Measurements from ENCODE around the gene CWC27. TPM values are rescaled to one million over a fixed set of nuclear protein-coding genes. Genes with fewer than 3 reads are reported as not detected.

Gene CWC27
- total RNA-seq, 1 experiment from 2014 or later, result 42.7 TPM

- H3K4me1 Mint-ChIP-seq, result no peaks in the 10 kb centered on the region
- ChIA-PET POLR2A (no interaction called here), CTCF (interaction anchor here (0.6 to 1.8 kb wide), 2 partner anchors 12 to 339 kb away, joined by 3 to 7 read pairs; no protein-coding TSS in a partner anchor)
- H3K27me3 Mint-ChIP-seq (ENCODE audit: low read depth), result no peaks in the 10 kb centered on the region
- DNase-seq (ENCODE audit: low spot score) (no peak), ATAC-seq (no peak)
- peaks cover 6% of the 10 kb centered on the region for H3K9me3 Mint-ChIP-seq
- no peaks in the 10 kb centered on the region for H3K36me3 Mint-ChIP-seq
- H3K27ac Mint-ChIP-seq, result no peak overlapping the region
- TF ChIP-seq GTF2I (CRISPR knock-in tag; conservative IDR thresholded peaks at IDR 0.05) (no peak), ZBTB43 (CRISPR knock-in tag; IDR thresholded peaks at IDR 0.05) (no peak), CTCF (IDR thresholded peaks at IDR 0.05) (no peak), ARID4B (CRISPR knock-in tag; IDR thresholded peaks at IDR 0.05; ENCODE audit: borderline replicate concordance) (no peak), ZNF396 (CRISPR knock-in tag; IDR thresholded peaks at IDR 0.05; ENCODE audit: borderline replicate concordance) (no peak), TP53 (CRISPR knock-in tag; IDR thresholded peaks at IDR 0.05) (no peak), ATF2 (CRISPR knock-in tag; IDR thresholded peaks at IDR 0.05; ENCODE audit: borderline replicate concordance, low read depth) (no peak), CREM (CRISPR knock-in tag; IDR thresholded peaks at IDR 0.05) (no peak), NFE2L1 (CRISPR knock-in tag; IDR thresholded peaks at IDR 0.05) (no peak)
- no peak overlapping the region for H3K4me3 Mint-ChIP-seq
Measured at GRCh38 chr5:65050140-65050539, 281.4 kb downstream of the CWC27 start.

- no peaks in the 10 kb centered on the region for H3K4me1 Mint-ChIP-seq
- no peak overlapping the region for H3K4me3 Mint-ChIP-seq
- peaks cover 6% of the 10 kb centered on the region for H3K9me3 Mint-ChIP-seq
- CTCF ChIA-PET, result interaction anchor here (1.8 kb wide), 1 partner anchor 13 kb away, joined by 7 read pairs; no protein-coding TSS in a partner anchor
- POLR2A ChIA-PET, result no interaction called here
- no peaks in the 10 kb centered on the region for H3K36me3 Mint-ChIP-seq
- H3K27me3 Mint-ChIP-seq (ENCODE audit: low read depth), result no peaks in the 10 kb centered on the region
- DNase-seq (ENCODE audit: low spot score) (no peak), ATAC-seq (no peak)
- no peak overlapping the region for H3K27ac Mint-ChIP-seq
- TF ChIP-seq ERG (CRISPR knock-in tag; IDR thresholded peaks at IDR 0.05), result no peak
- TF ChIP-seq NFYB (CRISPR knock-in tag; conservative IDR thresholded peaks at IDR 0.05; ENCODE audit: low read depth), result no peak
- no peak for TF ChIP-seq ZNF671 (CRISPR knock-in tag; IDR thresholded peaks at IDR 0.05)
- no peak for TF ChIP-seq PRDM15 (CRISPR knock-in tag; IDR thresholded peaks at IDR 0.05)
- TF ChIP-seq ZNF121 (CRISPR knock-in tag; IDR thresholded peaks at IDR 0.05), result no peak
- no peak for TF ChIP-seq SMAD3 (CRISPR knock-in tag; IDR thresholded peaks at IDR 0.05; ENCODE audit: borderline replicate concordance)
- TF ChIP-seq ZNF232 (CRISPR knock-in tag; IDR thresholded peaks at IDR 0.05), result no peak
- no peak for TF ChIP-seq RORB (CRISPR knock-in tag; IDR thresholded peaks at IDR 0.05)
- no peak for TF ChIP-seq OVOL2 (CRISPR knock-in tag; IDR thresholded peaks at IDR 0.05; ENCODE audit: borderline replicate concordance)
- TF ChIP-seq E2F5 (CRISPR knock-in tag; IDR thresholded peaks at IDR 0.05), result no peak
- no peak for TF ChIP-seq NR3C1 (CRISPR knock-in tag; conservative IDR thresholded peaks at IDR 0.05; ENCODE audit: low read depth)
- no peak for TF ChIP-seq ETV6 (CRISPR knock-in tag; IDR thresholded peaks at IDR 0.05)
- no peak for TF ChIP-seq NFE2L1 (CRISPR knock-in tag; IDR thresholded peaks at IDR 0.05)
Measured at GRCh38 chr5:65050826-65051498, 282.2 kb downstream of the CWC27 start.

Data from WTC11 (cell line).